Sigmoid colon (tissue), 7 donors: ENCODE results near the gene MTUS2. TPM values are rescaled to one million over a fixed set of nuclear protein-coding genes. Genes with fewer than 3 reads are reported as not detected.

ENCODE experiments used
- DNase-seq: peaks from one replicate; pipeline ENCODE4 v3.0.0-alpha.2; 2019
- H3K27ac ChIP-seq, 4 donors: fragments of 200-600 bp; sonication (generic); one replicate each; pipeline ENCODE4 v1.5.1; 2016 to 2019; ENCODE audit warnings: mild to moderate bottlenecking in 1 of 4
- H3K27me3 ChIP-seq, 3 donors: fragments of 200-600 bp; sonication (generic); one replicate each; pipeline ENCODE4 v1.5.1; 2019; ENCODE audit warnings: mild to moderate bottlenecking in 1 of 3
- H3K36me3 ChIP-seq, 4 donors: fragments of 200-600 bp; sonication (generic); one replicate each; pipeline ENCODE4 v1.5.1; 2016 to 2019
- H3K4me1 ChIP-seq, 4 donors: fragments of 200-600 bp; sonication (generic); one replicate each; pipeline ENCODE4 v1.5.1; 2017 to 2019
- H3K4me3 ChIP-seq, 4 donors: fragments of 200-600 bp; sonication (generic); one replicate each; pipeline ENCODE4 v1.5.1; 2017 to 2019; ENCODE audit warnings: mild to moderate bottlenecking in 2 of 4, moderate library complexity in 1 of 4
- H3K9me3 ChIP-seq, 4 donors: fragments of 200-600 bp in 3 of 4; sonication (generic) in 3 of 4; one replicate each; pipeline versions ENCODE4 v1.5.1 to v1.6.1; 2013 to 2019
- CTCF ChIP-seq, 4 experiments: fragments of 450-650 bp in 3 of 4; fragments of 200-600 bp in 1 of 4; IDR thresholded peaks; one replicate each; pipeline ENCODE4 v1.5.1; 2016 to 2019; ENCODE audit warnings: antibody characterized with exemption in 4 of 4, mild to moderate bottlenecking in 3 of 4, moderate library complexity in 2 of 4
- EP300 ChIP-seq, 4 donors: sonication (generic); formaldehyde crosslinking; IDR thresholded peaks; one replicate each; pipeline ENCODE4 v1.6.1; 2017; ENCODE audit warnings: antibody characterized with exemption in 4 of 4
- POLR2A ChIP-seq, 2 donors: fragments of 450-650 bp; IDR thresholded peaks; one replicate each; pipeline ENCODE4 v1.6.1; 2016; ENCODE audit warnings: antibody characterized with exemption in 2 of 2, mild to moderate bottlenecking in 2 of 2, moderate library complexity in 2 of 2
- POLR2AphosphoS5 ChIP-seq, 4 donors: sonication (generic); formaldehyde crosslinking; IDR thresholded peaks; one replicate each; pipeline ENCODE4 v1.6.1; 2017; ENCODE audit warnings: antibody characterized with exemption in 4 of 4
- WGBS, 2 donors: extraction: QIAGEN DNeasy Blood & Tissue Kit; methylation state at CpG; one replicate each; pipeline ENCODE4 v1.1.7; 2013; 5-methylcytosine and 5-hydroxymethylcytosine counted together
- intact Hi-C: fragments of 100-400 bp; cut with DNase I; formaldehyde crosslinking; loops from one replicate; pipeline ENCODE4 v1.15.1; 2023
- polyA plus RNA-seq, 3 donors: library from polyadenylated mRNA; stranded (reverse); fragments of 200-250 nt; gene quantifications; one replicate each; pipeline ENCODE4 v1.2.3, GENCODE V29; 2013
- total RNA-seq, 4 donors: library from RNA; depleted of rRNA; stranded (reverse); fragments of >200 nt; gene quantifications; one replicate each; pipeline ENCODE4 v1.1.0, GENCODE V29; 2016
- donor health status: healthy with polysubstance abuse.
- donor health status: Bipolar disorder and iron deficiency.
- donor health status: healthy.

Gene MTUS2
- total and polyA plus RNA-seq, 7 donors: 0.23 to 2.2 (median 0.85) TPM; not detected in 1

DNA sequence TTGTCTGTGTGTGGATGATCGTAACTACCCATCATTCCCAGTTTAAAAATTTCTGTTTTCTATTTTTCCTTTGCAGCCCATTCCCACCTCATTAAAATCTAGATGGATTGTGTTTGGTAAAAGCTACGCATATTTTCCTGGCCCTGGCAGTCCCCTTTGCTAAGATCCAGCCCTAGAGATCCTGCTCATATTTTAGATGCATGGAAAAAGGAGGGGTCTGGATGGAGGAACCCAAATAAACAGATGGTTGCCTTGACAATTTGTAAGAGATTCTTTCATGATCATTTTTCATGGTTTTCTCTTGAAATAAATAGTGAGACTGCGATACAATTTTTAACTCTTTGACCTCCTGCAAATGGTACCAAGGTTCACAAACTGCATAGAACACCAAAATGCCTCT is 601.0 kb downstream of the MTUS2 start:
- Histone ChIP-seq H3K36me3 (no peaks in the 10 kb centered on the region), H3K9me3 (no peaks in the 10 kb centered on the region), H3K4me1 (no peaks in the 10 kb centered on the region), H3K4me3 (no peak overlapping the region), H3K27me3 (no peaks in the 10 kb centered on the region), H3K27ac (no peak overlapping the region)
- intact Hi-C loops: no loop called here
- 82 to 85% methylated on average over 3 of the region's 3 CpGs for WGBS, 2 donors
- no peak for TF ChIP-seq CTCF (IDR thresholded peaks at IDR 0.05)
- TF ChIP-seq POLR2AphosphoS5 (IDR thresholded peaks at IDR 0.05): no peak
- no peak for TF ChIP-seq POLR2A (IDR thresholded peaks at IDR 0.05)
- no peak for TF ChIP-seq EP300 (IDR thresholded peaks at IDR 0.05)
- DNase-seq: no peak

GRCh38 chr13:29422015-29422414 is 601.9 kb downstream of the MTUS2 start:
- Histone ChIP-seq H3K27ac (no peak overlapping the region), H3K27me3 (no peaks in the 10 kb centered on the region), H3K4me1 (no peaks in the 10 kb centered on the region), H3K9me3 (no peaks in the 10 kb centered on the region), H3K4me3 (no peak overlapping the region), H3K36me3 (no peaks in the 10 kb centered on the region)
- TF ChIP-seq POLR2A (IDR thresholded peaks at IDR 0.05) (no peak), POLR2AphosphoS5 (IDR thresholded peaks at IDR 0.05) (no peak), EP300 (IDR thresholded peaks at IDR 0.05) (no peak), CTCF (IDR thresholded peaks at IDR 0.05) (no peak)
- DNase-seq: no peak
- intact Hi-C loops: no loop called here
- WGBS, 2 donors: 81 to 89% methylated on average over 5 of the region's 5 CpGs

GRCh38 chr13:29423050-29423449 is 602.9 kb downstream of the MTUS2 start:
- no peak for DNase-seq
- Histone ChIP-seq H3K27me3 (no peaks in the 10 kb centered on the region), H3K4me1 (peaks cover 0 to 4% (median 3%) of the 10 kb centered on the region in 4 donors), H3K27ac (no peak overlapping the region), H3K9me3 (no peaks in the 10 kb centered on the region), H3K4me3 (no peak overlapping the region), H3K36me3 (no peaks in the 10 kb centered on the region)
- TF ChIP-seq CTCF (IDR thresholded peaks at IDR 0.05): no peak
- no peak for TF ChIP-seq POLR2A (IDR thresholded peaks at IDR 0.05)
- TF ChIP-seq POLR2AphosphoS5 (IDR thresholded peaks at IDR 0.05): no peak
- TF ChIP-seq EP300 (IDR thresholded peaks at IDR 0.05): no peak
- WGBS, 2 donors: 91 to 93% methylated on average over 1 of the region's 1 CpG
- intact Hi-C loops: no loop called here

- no peak for TF ChIP-seq EP300 (IDR thresholded peaks at IDR 0.05)
- TF ChIP-seq POLR2AphosphoS5 (IDR thresholded peaks at IDR 0.05): no peak
- no peak for TF ChIP-seq CTCF (IDR thresholded peaks at IDR 0.05)
- no peak for TF ChIP-seq POLR2A (IDR thresholded peaks at IDR 0.05)
- H3K4me1 ChIP-seq: peaks cover 0 to 27% (median 26%) of the 10 kb centered on the region in 4 donors
- peak overlapping the region; percentile 23 to 56 (median 48) for H3K4me3 ChIP-seq
- no peaks in the 10 kb centered on the region for H3K27me3 ChIP-seq
- DNase-seq: no peak
- intact Hi-C loops: loop anchor here (2.0 kb wide), 1 partner anchor 43 kb away; no protein-coding TSS in a partner anchor
- H3K9me3 ChIP-seq: no peaks in the 10 kb centered on the region
- no peaks in the 10 kb centered on the region for H3K36me3 ChIP-seq
- H3K27ac ChIP-seq: peak overlapping the region; percentile 60 to 84 (median 72)
- 11 to 17% methylated on average over 3 of the region's 3 CpGs for WGBS, 2 donors
Observed at GRCh38 chr13:29427937-29428309, 607.8 kb downstream of the MTUS2 start.
